ENCODE results near the gene B3GNT9. TPM values are rescaled to one million over a fixed set of nuclear protein-coding genes. Genes with fewer than 3 reads are reported as not detected.

B3GNT9 gene
- total RNA-seq, 1 experiment from 2014 or later, result 11.5 TPM

DNA sequence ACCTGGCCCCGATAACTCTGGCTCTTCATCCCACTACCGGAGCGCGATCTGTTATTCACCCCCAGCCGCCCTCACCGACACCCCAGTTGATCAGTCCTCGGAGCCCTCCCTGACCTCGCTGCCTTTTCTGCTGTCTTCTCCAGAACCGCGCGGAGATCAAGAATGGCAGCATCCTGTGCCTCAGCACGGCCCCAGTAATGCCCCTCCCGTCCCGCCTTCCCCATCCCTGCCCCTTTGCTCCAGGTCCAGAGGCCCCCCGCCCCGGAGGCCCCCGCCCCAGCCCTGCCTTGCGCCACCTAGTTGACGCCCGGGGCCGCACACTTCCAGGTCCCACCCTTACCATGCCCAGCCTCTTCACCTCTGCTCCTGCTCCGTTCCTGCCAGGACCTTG is 49.0 kb upstream of the B3GNT9 start:
- Histone ChIP-seq H3K4me1 (ENCODE audit: control insufficient read depth, insufficient read depth, low read length) (peaks cover 14% of the 10 kb centered on the region), H3K27me3 (ENCODE audit: control insufficient read depth, insufficient read depth, low read length) (no peaks in the 10 kb centered on the region), H3K9me3 (ENCODE audit: control insufficient read depth, insufficient read depth, low read depth, low read length) (no peaks in the 10 kb centered on the region), H3K36me3 (ENCODE audit: control insufficient read depth, insufficient read depth, low read length) (peaks cover 3% of the 10 kb centered on the region), H3K27ac (ENCODE audit: low read length) (no peak overlapping the region), H3K4me3 (ENCODE audit: low read depth in 2 of 2, low read length in 2 of 2) (no peak overlapping the region)
- in situ Hi-C loops (cut with HindIII; ENCODE audit: low pct_unique_long_range_greater_than_20kb, low sequenced_read_pairs) (no loop called here), intact Hi-C loops (cut with micrococcal nuclease; ENCODE audit: unreplicated experiment) (no loop called here)
- ATAC-seq (no peak), DNase-seq (ENCODE audit: low read depth, low spot score) (no peak)
- ChIA-PET CTCF (interaction anchor here (0.6 kb wide), 1 partner anchor 232 kb away, joined by 5 read pairs; no protein-coding TSS in a partner anchor), POLR2A (no interaction called here)
- BruUV-seq (replicated peaks), result no TSS peak
- TF ChIP-seq, protein P1, sequence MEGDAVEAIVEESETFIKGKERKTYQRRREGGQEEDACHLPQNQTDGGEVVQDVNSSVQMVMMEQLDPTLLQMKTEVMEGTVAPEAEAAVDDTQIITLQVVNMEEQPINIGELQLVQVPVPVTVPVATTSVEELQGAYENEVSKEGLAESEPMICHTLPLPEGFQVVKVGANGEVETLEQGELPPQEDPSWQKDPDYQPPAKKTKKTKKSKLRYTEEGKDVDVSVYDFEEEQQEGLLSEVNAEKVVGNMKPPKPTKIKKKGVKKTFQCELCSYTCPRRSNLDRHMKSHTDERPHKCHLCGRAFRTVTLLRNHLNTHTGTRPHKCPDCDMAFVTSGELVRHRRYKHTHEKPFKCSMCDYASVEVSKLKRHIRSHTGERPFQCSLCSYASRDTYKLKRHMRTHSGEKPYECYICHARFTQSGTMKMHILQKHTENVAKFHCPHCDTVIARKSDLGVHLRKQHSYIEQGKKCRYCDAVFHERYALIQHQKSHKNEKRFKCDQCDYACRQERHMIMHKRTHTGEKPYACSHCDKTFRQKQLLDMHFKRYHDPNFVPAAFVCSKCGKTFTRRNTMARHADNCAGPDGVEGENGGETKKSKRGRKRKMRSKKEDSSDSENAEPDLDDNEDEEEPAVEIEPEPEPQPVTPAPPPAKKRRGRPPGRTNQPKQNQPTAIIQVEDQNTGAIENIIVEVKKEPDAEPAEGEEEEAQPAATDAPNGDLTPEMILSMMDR (IDR thresholded peaks at IDR 0.05), result no peak; the same call in 1 of the 2 replicates
- no peak for TF ChIP-seq POLR2AphosphoS5 (IDR thresholded peaks at IDR 0.05; ENCODE audit: low read depth, low read length)
- TF ChIP-seq SIN3A (IDR thresholded peaks at IDR 0.05; ENCODE audit: borderline replicate concordance, insufficient read depth, low read depth, low read length), result no peak
- no peak for TF ChIP-seq TCF7L2 (IDR thresholded peaks at IDR 0.05; ENCODE audit: low read depth, low read length)
- TF ChIP-seq, protein P2, sequence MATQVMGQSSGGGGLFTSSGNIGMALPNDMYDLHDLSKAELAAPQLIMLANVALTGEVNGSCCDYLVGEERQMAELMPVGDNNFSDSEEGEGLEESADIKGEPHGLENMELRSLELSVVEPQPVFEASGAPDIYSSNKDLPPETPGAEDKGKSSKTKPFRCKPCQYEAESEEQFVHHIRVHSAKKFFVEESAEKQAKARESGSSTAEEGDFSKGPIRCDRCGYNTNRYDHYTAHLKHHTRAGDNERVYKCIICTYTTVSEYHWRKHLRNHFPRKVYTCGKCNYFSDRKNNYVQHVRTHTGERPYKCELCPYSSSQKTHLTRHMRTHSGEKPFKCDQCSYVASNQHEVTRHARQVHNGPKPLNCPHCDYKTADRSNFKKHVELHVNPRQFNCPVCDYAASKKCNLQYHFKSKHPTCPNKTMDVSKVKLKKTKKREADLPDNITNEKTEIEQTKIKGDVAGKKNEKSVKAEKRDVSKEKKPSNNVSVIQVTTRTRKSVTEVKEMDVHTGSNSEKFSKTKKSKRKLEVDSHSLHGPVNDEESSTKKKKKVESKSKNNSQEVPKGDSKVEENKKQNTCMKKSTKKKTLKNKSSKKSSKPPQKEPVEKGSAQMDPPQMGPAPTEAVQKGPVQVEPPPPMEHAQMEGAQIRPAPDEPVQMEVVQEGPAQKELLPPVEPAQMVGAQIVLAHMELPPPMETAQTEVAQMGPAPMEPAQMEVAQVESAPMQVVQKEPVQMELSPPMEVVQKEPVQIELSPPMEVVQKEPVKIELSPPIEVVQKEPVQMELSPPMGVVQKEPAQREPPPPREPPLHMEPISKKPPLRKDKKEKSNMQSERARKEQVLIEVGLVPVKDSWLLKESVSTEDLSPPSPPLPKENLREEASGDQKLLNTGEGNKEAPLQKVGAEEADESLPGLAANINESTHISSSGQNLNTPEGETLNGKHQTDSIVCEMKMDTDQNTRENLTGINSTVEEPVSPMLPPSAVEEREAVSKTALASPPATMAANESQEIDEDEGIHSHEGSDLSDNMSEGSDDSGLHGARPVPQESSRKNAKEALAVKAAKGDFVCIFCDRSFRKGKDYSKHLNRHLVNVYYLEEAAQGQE (IDR thresholded peaks at IDR 0.05; ENCODE audit: insufficient read depth in 1 of 2, low read depth in 2 of 2, low read length in 1 of 2), result no peak

DNA sequence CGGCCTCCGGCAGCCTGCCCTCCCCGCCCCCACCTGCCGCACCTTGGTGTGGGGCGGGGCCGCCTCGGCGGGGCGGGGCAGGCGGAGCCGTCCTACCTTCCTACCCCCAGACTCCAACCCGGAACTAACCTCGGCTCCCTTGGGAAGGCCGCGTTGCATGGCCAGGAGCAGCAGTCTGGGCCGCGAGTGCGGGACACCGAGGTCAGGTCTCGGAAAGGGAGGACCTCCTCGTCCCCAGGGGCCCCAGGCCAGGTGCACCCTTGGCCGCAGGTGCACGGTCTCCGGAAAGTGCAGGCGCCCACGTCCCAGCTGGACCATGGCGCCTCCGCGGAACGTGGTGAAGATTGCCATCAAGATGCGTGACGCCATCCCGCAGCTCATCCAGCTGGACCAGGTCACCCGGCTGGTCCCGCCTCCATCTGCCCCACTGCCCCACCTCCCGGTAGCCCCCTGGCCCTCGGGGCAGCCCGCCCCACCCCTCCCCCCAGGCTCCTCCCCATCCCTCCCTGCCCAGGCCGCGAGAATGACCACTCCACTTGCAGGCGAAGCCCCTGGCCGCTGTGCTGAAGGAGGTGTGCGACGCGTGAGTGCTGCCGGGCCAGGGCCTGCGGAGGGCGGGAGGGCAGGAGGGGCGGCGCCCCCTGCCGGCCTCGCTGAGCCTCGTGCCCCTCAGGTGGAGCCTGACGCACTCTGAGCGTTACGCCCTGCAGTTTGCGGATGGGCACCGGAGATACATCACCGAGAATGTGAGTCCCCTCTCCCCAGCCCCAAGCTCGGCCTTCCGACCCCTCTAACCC is 48.4 kb upstream of the B3GNT9 start, which contains the start of gene ELMO3:
TSS of gene ELMO3 (plus strand) at position 121 of the 797 bp plus-strand sequence. CDS start at position 317, 196 bp downstream.
- ChIA-PET POLR2A (no interaction called here), CTCF (interaction anchor here (0.7 kb wide), 1 partner anchor 10 kb away, joined by 4 read pairs; no protein-coding TSS in a partner anchor)
- H3K4me1 ChIP-seq (ENCODE audit: control insufficient read depth, insufficient read depth, low read length), result peaks cover 14% of the 10 kb centered on the region
- peak within 1 kb of the TSS; percentile 23; the same call in 1 of the 2 replicates for H3K27ac ChIP-seq (ENCODE audit: low read length)
- H3K36me3 ChIP-seq (ENCODE audit: control insufficient read depth, insufficient read depth, low read length), result peaks cover 4% of the 10 kb centered on the region
- in situ Hi-C loops (cut with HindIII; ENCODE audit: low pct_unique_long_range_greater_than_20kb, low sequenced_read_pairs), result no loop called here
- TF ChIP-seq TCF7L2 (IDR thresholded peaks at IDR 0.05; ENCODE audit: low read depth, low read length) (no peak), POLR2AphosphoS5 (IDR thresholded peaks at IDR 0.05; ENCODE audit: low read depth, low read length) (no peak), SIN3A (IDR thresholded peaks at IDR 0.05; ENCODE audit: borderline replicate concordance, insufficient read depth, low read depth, low read length) (no peak)
- TF ChIP-seq, protein P1 (IDR thresholded peaks at IDR 0.05), result peak; percentile 62; the same call in 1 of the 2 replicates
- TF ChIP-seq, protein P2 (IDR thresholded peaks at IDR 0.05; ENCODE audit: insufficient read depth in 1 of 2, low read depth in 2 of 2, low read length in 1 of 2), result no peak
- no peaks in the 10 kb centered on the region for H3K9me3 ChIP-seq (ENCODE audit: control insufficient read depth, insufficient read depth, low read depth, low read length)
- H3K4me3 ChIP-seq (ENCODE audit: low read depth in 2 of 2, low read length in 2 of 2), result no peak within 1 kb of the TSS
- intact Hi-C loops (cut with micrococcal nuclease; ENCODE audit: unreplicated experiment), result no loop called here
- DNase-seq (ENCODE audit: low read depth, low spot score) (no peak), ATAC-seq (peak; percentile 43)
- no peaks in the 10 kb centered on the region for H3K27me3 ChIP-seq (ENCODE audit: control insufficient read depth, insufficient read depth, low read length)
- BruUV-seq (replicated peaks), result no TSS peak

All from Panc1 (cell line).